Endothelial cell of umbilical vein (primary cell): ENCODE measurements around the gene SSX2IP. TPM values are rescaled to one million over a fixed set of nuclear protein-coding genes. Genes with fewer than 3 reads are reported as not detected.

Experiments
- BruUV-seq: library from RNA; stranded (reverse); fragments of 400-500 nt; replicated peaks from 2 replicates; lab custom pipeline; 2021; lab: Mats Ljungman, UMichigan
- CTCF ChIA-PET: fragments of 300-600, 350-600 bp; sonication (Branson Sonifier 250); formaldehyde crosslinking; loops from one replicate; lab custom pipeline; 2021; ENCODE audit warnings: antibody characterized with exemption, inconsistent platforms; lab: Charles Lee
- POLR2A ChIA-PET: fragments of 300-600, 350-600 bp; sonication (Branson Sonifier 250); formaldehyde crosslinking; loops from one replicate; lab custom pipeline; 2021; ENCODE audit warnings: antibody characterized with exemption, inconsistent platforms; lab: Charles Lee
- DNase-seq: peaks from one replicate; pipeline ENCODE4 v3.0.0-alpha.2; 2011; ENCODE audit warnings: low read depth, low spot score
- FAIRE-seq: peaks from 2 replicates; lab custom pipeline; 2011; peaks lifted over from hg19 to GRCh38; lab: Jason Lieb, UNC
- H2AFZ ChIP-seq: 2 replicates; pipeline ENCODE4 v1.6.0; 2012; ENCODE audit warnings: low read depth, low read length, control low read depth, inconsistent platforms
- H3K27ac ChIP-seq: 2 replicates; pipeline ENCODE4 v1.5.1; 2011; ENCODE audit warnings: low read depth, mild to moderate bottlenecking, control low read depth, low read length, moderate library complexity; ENCODE audit not compliant: insufficient read depth
- H3K27me3 ChIP-seq, 2 experiments: 2 replicates each; pipeline versions ENCODE4 v1.6.0 to v1.6.1; 2011; ENCODE audit warnings: low read length in 2 of 2, mixed read lengths in 1 of 2; ENCODE audit not compliant: control insufficient read depth in 2 of 2, insufficient read depth in 2 of 2
- H3K36me3 ChIP-seq, 2 experiments: 2 replicates in 1 of 2; 3 replicates in 1 of 2; pipeline ENCODE4 v1.5.1; 2011; ENCODE audit warnings: low read length in 2 of 2, mild to moderate bottlenecking in 1 of 2, moderate library complexity in 1 of 2; ENCODE audit not compliant: control insufficient read depth in 2 of 2, insufficient read depth in 2 of 2; ENCODE audit errors: extremely low read depth in 1 of 2
- H3K4me1 ChIP-seq: 3 replicates; pipeline ENCODE4 v1.5.1; 2011; ENCODE audit warnings: mild to moderate bottlenecking, low read length; ENCODE audit not compliant: control insufficient read depth, insufficient read depth; ENCODE audit errors: extremely low read depth
- H3K4me2 ChIP-seq: 2 replicates; pipeline ENCODE4 v1.6.1; 2011; ENCODE audit warnings: low read length, control low read depth, mixed read lengths; ENCODE audit not compliant: insufficient read depth
- H3K4me3 ChIP-seq, 3 experiments: fragments of 200-600 bp in 1 of 3; sonication (generic), shearing (Covaris generic) in 1 of 3; replicated peaks in 1 of 3; 2 replicates each; pipeline ENCODE4 v1.5.1; 2011 to 2016; ENCODE audit warnings: control low read depth in 3 of 3, low read length in 3 of 3, mild to moderate bottlenecking in 2 of 3, inconsistent platforms in 1 of 3, low read depth in 1 of 3, moderate library complexity in 1 of 3; ENCODE audit not compliant: insufficient read depth in 1 of 3
- H3K79me2 ChIP-seq: 2 replicates; pipeline ENCODE4 v1.6.0; 2012; ENCODE audit warnings: low read length, inconsistent platforms; ENCODE audit not compliant: control insufficient read depth, insufficient read depth
- H3K9ac ChIP-seq: replicated peaks from 2 replicates; pipeline ENCODE3; 2011; ENCODE audit warnings: low read length, control low read depth; ENCODE audit not compliant: insufficient read depth; ENCODE audit errors: extremely low read depth
- H3K9me1 ChIP-seq: replicated peaks from 3 replicates; pipeline ENCODE4 v1.6.0; 2011; ENCODE audit warnings: mild to moderate bottlenecking, low read length; ENCODE audit not compliant: control insufficient read depth, insufficient read depth; ENCODE audit errors: extremely low read depth
- H3K9me3 ChIP-seq: replicated peaks from 2 replicates; pipeline ENCODE4 v1.5.1; 2012; ENCODE audit warnings: low read length, inconsistent platforms; ENCODE audit not compliant: control insufficient read depth, insufficient read depth
- H4K20me1 ChIP-seq: replicated peaks from 2 replicates; pipeline ENCODE3; 2011; ENCODE audit warnings: mild to moderate bottlenecking, low read length; ENCODE audit not compliant: control insufficient read depth, insufficient read depth; ENCODE audit errors: extremely low read depth
- EZH2 ChIP-seq: IDR thresholded peaks from 2 replicates; pipeline ENCODE4 v1.6.1; 2012; ENCODE audit warnings: borderline replicate concordance, low read depth, mild to moderate bottlenecking, moderate library complexity, low read length, inconsistent platforms; ENCODE audit not compliant: severe bottlenecking
- FOS ChIP-seq: IDR thresholded peaks from 2 replicates; pipeline ENCODE4 v1.6.1; 2011; ENCODE audit warnings: mild to moderate bottlenecking, low read length, moderate library complexity, borderline replicate concordance; ENCODE audit not compliant: insufficient read depth
- GATA2 ChIP-seq: IDR thresholded peaks from 2 replicates; pipeline ENCODE4 v1.7.0; 2011; ENCODE audit warnings: low read depth, mild to moderate bottlenecking, moderate library complexity, mixed read lengths, low read length; ENCODE audit not compliant: insufficient read length, insufficient read depth
- JUN ChIP-seq: IDR thresholded peaks from 2 replicates; pipeline ENCODE4 v1.6.1; 2011; ENCODE audit warnings: borderline replicate concordance, low read depth; ENCODE audit not compliant: insufficient read length, insufficient read depth
- MYC ChIP-seq: IDR thresholded peaks from one replicate; pipeline ENCODE4 v1.6.1; 2011; ENCODE audit warnings: mild to moderate bottlenecking, low read depth, low read length
- POLR2A ChIP-seq: IDR thresholded peaks from 2 replicates; pipeline ENCODE4 v1.6.1; 2012; ENCODE audit warnings: low read depth, mild to moderate bottlenecking, control low read depth, low read length
- POLR2AphosphoS5 ChIP-seq: IDR thresholded peaks from 2 replicates; pipeline ENCODE4 v1.6.1; 2012; ENCODE audit warnings: low read depth, mild to moderate bottlenecking, control low read depth, low read length, moderate library complexity; ENCODE audit not compliant: insufficient read depth
- dilution Hi-C: fragments of 300-500 bp; cut with MboI; formaldehyde crosslinking; loops from one replicate; pipeline ENCODE4 v1.15.0; 2019; ENCODE audit warnings: low sequenced_read_pairs; ENCODE audit not compliant: extremely low pct_ligation_motif_present
- intact Hi-C: fragments of 100-400 bp; cut with micrococcal nuclease; formaldehyde crosslinking; loops from one replicate; pipeline ENCODE4 v1.10.0; 2022
- polyA plus RNA-seq, 4 experiments: library from polyadenylated mRNA; depleted of rRNA in 3 of 4; stranded (reverse) in 3 of 4; unstranded in 1 of 4; fragments of >200 nt; gene quantifications; 2 replicates each; pipeline versions ENCODE4 v1.2.1 to v1.2.3, GENCODE V29; 2011 to 2012; ENCODE audit warnings: missing spikeins in 1 of 4
- total RNA-seq: library from RNA; stranded (reverse); gene quantifications from 2 replicates; pipeline ENCODE4 v1.2.3, GENCODE V29; 2021
- TF ChIP-seq, protein P1 (sequence below), 2 donors: IDR thresholded peaks; 1 replicate in 1 of 2; 2 replicates in 1 of 2; pipeline ENCODE4 v1.5.1; 2011; ENCODE audit warnings: low read length in 2 of 2, mild to moderate bottlenecking in 2 of 2, moderate library complexity in 2 of 2, control low read depth in 1 of 2, inconsistent platforms in 1 of 2, low read depth in 1 of 2; ENCODE audit not compliant: insufficient read depth in 1 of 2; ENCODE audit errors: extremely low read depth in 1 of 2
- TF ChIP-seq, protein P2 (sequence below): IDR thresholded peaks from 2 replicates; pipeline ENCODE4 v1.6.1; 2011; ENCODE audit not compliant: insufficient read depth, insufficient read length

Gene SSX2IP
- total and polyA plus RNA-seq, 2 donors (not counting 3 experiments of a cell fraction or from before 2014, with no cell fraction given) = 0.77 to 8.4 TPM

DNA sequence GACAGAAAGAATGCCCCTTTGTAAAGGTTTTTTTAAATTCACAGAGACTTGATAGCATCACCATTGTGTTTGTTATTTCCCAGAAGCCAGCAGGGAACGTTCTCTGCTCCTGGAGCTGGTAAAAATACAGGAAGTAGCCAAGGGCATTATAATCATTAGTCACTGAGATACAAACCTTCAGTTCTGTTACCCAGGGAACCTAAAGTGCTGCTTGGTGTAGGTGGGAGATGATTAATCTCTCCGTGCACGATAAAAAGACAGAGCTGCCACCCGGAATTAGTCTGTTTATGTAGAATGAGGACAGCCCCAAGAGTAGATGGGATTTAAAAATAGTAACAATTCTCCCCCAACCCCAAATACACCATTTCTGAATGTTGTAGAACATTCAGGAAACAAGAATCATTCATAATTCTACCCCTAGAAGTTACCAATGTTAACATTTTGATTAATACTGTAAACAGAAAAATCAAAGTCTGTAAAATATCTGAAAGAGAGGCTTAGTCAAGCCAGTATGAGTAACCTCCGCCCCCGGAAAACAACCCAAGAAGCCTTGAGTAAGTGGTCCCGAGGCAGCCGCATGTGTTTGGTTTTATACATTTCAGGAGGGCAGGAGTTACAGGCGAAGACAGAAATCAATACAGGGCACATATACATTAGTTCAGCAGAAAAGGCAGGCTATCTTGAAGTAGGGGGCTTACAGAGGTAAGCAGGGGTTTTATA lies 70.7 kb downstream of the SSX2IP start:
- peaks cover 15% of the 10 kb centered on the region for H3K4me1 ChIP-seq
- intact Hi-C loops (loop anchor here (1.0 to 10.0 kb wide), 11 partner anchors 14 to 687 kb away; partner anchors contain the start of genes BCL10, CTBS, GNG5 and SPATA1), dilution Hi-C loops (loop anchor here (25.0 kb wide), 1 partner anchor 182 kb away; no protein-coding TSS in a partner anchor)
- no peaks in the 10 kb centered on the region for H3K9me3 ChIP-seq
- no peaks in the 10 kb centered on the region for H3K79me2 ChIP-seq
- peak overlapping the region; percentile 83 for H3K4me2 ChIP-seq
- no peaks in the 10 kb centered on the region for H3K27me3 ChIP-seq
- peak overlapping the region; percentile 92 for H3K27ac ChIP-seq
- ChIA-PET CTCF (interaction anchor here (0.9 to 3.9 kb wide), 18 partner anchors 11 to 478 kb away, joined by 3 to 28 read pairs (median 4); partner anchors contain the start of genes CTBS, PRKACB and SPATA1), POLR2A (no interaction called here)
- BruUV-seq = TSS peak; percentile 97
- DNase-seq = peak; percentile 87
- H3K4me3 ChIP-seq = peak overlapping the region in 1 of 3 experiments; percentile 38
- H3K9me1 ChIP-seq = no peaks in the 10 kb centered on the region
- no peaks in the 10 kb centered on the region for H3K36me3 ChIP-seq
- peak; percentile 74 for TF ChIP-seq GATA2
- peak; percentile 76 for TF ChIP-seq JUN
- TF ChIP-seq, protein P1, sequence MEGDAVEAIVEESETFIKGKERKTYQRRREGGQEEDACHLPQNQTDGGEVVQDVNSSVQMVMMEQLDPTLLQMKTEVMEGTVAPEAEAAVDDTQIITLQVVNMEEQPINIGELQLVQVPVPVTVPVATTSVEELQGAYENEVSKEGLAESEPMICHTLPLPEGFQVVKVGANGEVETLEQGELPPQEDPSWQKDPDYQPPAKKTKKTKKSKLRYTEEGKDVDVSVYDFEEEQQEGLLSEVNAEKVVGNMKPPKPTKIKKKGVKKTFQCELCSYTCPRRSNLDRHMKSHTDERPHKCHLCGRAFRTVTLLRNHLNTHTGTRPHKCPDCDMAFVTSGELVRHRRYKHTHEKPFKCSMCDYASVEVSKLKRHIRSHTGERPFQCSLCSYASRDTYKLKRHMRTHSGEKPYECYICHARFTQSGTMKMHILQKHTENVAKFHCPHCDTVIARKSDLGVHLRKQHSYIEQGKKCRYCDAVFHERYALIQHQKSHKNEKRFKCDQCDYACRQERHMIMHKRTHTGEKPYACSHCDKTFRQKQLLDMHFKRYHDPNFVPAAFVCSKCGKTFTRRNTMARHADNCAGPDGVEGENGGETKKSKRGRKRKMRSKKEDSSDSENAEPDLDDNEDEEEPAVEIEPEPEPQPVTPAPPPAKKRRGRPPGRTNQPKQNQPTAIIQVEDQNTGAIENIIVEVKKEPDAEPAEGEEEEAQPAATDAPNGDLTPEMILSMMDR (IDR thresholded peaks at IDR 0.05; ENCODE audit: extremely low read depth in 1 of 2, insufficient read depth in 1 of 2, low read depth in 1 of 2, low read length in 2 of 2) = no peak
- TF ChIP-seq, protein P2, sequence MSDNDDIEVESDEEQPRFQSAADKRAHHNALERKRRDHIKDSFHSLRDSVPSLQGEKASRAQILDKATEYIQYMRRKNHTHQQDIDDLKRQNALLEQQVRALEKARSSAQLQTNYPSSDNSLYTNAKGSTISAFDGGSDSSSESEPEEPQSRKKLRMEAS = no peak
- no peak for TF ChIP-seq MYC
- TF ChIP-seq EZH2 = no peak
- TF ChIP-seq POLR2A = no peak
- TF ChIP-seq FOS = peak; percentile 57
- no peak for TF ChIP-seq POLR2AphosphoS5
- peak; percentile 83 for FAIRE-seq
- H3K9ac ChIP-seq = peak overlapping the region; percentile 70
- no peaks in the 10 kb centered on the region for H4K20me1 ChIP-seq
- H2AFZ ChIP-seq = peak overlapping the region; percentile 84
